Measurements from ENCODE around the gene MALRD1. TPM values are rescaled to one million over a fixed set of nuclear protein-coding genes. Genes with fewer than 3 reads are reported as not detected.

The MALRD1 gene
- total and polyA plus RNA-seq, 4 donors: 0.17 to 17.9 (median 4.1) TPM

DNA sequence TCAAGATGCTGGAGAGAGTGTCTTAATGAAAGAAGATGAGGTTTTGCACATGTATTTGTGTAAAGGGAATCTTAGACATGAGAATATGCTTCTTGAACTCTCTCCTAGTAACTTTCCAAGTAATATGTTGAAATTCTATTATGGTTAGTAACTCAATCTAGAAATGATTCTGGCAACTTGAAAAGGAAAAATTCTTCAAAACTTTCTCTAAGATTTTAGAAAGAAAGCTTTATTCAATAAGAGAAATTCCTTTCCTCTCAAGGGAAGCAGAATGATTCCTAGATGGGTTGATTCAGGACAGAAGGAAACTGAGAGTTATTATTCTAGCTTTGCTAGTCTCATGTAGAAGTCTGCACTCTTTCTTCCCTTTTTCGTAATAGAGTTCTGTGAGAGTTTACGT is 403.3 kb downstream of the MALRD1 start:
- H3K9ac ChIP-seq (ENCODE audit: insufficient read depth in 1 of 2, low read length in 2 of 2): no peak overlapping the region
- H3K27ac ChIP-seq (ENCODE audit: low read depth in 1 of 2, low read length in 1 of 2): no peak overlapping the region
- H3K36me3 ChIP-seq (ENCODE audit: control insufficient read depth in 4 of 4, insufficient read depth in 4 of 4, low read length in 4 of 4): no peaks in the 10 kb centered on the region
- H3K27me3 ChIP-seq (ENCODE audit: control insufficient read depth in 3 of 3, insufficient read depth in 3 of 3, low read length in 2 of 3): no peaks in the 10 kb centered on the region
- peaks cover 0 to 3% (median 0%) of the 10 kb centered on the region in 4 donors for H3K9me3 ChIP-seq (ENCODE audit: control insufficient read depth in 4 of 4, insufficient read depth in 3 of 4, low read length in 3 of 4)
- TF ChIP-seq CTCF (IDR thresholded peaks at IDR 0.05; ENCODE audit: control extremely low read depth, extremely low read depth): no peak
- H3K4me1 ChIP-seq (ENCODE audit: control insufficient read depth in 5 of 5, insufficient read depth in 5 of 5, low read length in 5 of 5): no peaks in the 10 kb centered on the region
- ATAC-seq (ENCODE audit: insufficient read depth, low FRiP score): no peak
- no peak overlapping the region for H3K4me3 ChIP-seq
- no peak for DNase-seq
- WGBS, 2 donors: 84 to 95% methylated on average over 2 of the region's 2 CpGs

- ATAC-seq (ENCODE audit: insufficient read depth, low FRiP score) (no peak), DNase-seq (no peak)
- no peaks in the 10 kb centered on the region for H3K36me3 ChIP-seq (ENCODE audit: control insufficient read depth in 4 of 4, insufficient read depth in 4 of 4, low read length in 4 of 4)
- no peak for TF ChIP-seq CTCF (IDR thresholded peaks at IDR 0.05; ENCODE audit: control extremely low read depth, extremely low read depth)
- H3K9me3 ChIP-seq (ENCODE audit: control insufficient read depth in 4 of 4, insufficient read depth in 3 of 4, low read length in 3 of 4): peaks cover 0 to 3% (median 0%) of the 10 kb centered on the region in 4 donors
- H3K9ac ChIP-seq (ENCODE audit: insufficient read depth in 1 of 2, low read length in 2 of 2): no peak overlapping the region
- no peak overlapping the region for H3K27ac ChIP-seq (ENCODE audit: low read depth in 1 of 2, low read length in 1 of 2)
- H3K27me3 ChIP-seq (ENCODE audit: control insufficient read depth in 3 of 3, insufficient read depth in 3 of 3, low read length in 2 of 3): no peaks in the 10 kb centered on the region
- H3K4me1 ChIP-seq (ENCODE audit: control insufficient read depth in 5 of 5, insufficient read depth in 5 of 5, low read length in 5 of 5): no peaks in the 10 kb centered on the region
- H3K4me3 ChIP-seq: no peak overlapping the region
These were observed 405.4 kb downstream of the MALRD1 start for GRCh38 chr10:19453967-19454366.

DNA sequence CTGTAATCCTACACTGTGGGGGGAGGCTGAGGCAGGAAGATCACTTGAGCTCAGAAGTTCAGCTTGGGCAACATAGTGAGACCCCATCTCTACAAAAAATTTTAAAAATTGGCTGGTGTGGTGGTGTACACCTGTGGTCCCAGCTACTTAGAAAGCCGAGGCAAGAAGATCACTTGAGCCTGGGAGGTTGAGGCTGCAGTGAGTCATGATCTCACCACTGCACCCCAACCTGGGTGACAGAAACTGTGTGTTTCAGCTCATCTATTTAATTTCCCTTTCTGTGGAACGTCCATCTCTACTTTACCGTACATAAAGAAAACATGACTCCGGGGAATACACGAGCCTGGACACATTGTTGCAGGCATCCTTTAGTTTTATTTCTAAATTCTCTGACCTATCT is 413.0 kb downstream of the MALRD1 start:
- 93 to 95% methylated on average over 5 of the region's 5 CpGs for WGBS, 2 donors
- Histone ChIP-seq H3K9me3 (ENCODE audit: control insufficient read depth in 4 of 4, insufficient read depth in 3 of 4, low read length in 3 of 4) (no peaks in the 10 kb centered on the region), H3K27me3 (ENCODE audit: control insufficient read depth in 3 of 3, insufficient read depth in 3 of 3, low read length in 2 of 3) (no peaks in the 10 kb centered on the region), H3K4me1 (ENCODE audit: control insufficient read depth in 5 of 5, insufficient read depth in 5 of 5, low read length in 5 of 5) (no peaks in the 10 kb centered on the region), H3K36me3 (ENCODE audit: control insufficient read depth in 4 of 4, insufficient read depth in 4 of 4, low read length in 4 of 4) (peaks cover 0 to 1% (median 0%) of the 10 kb centered on the region in 4 donors), H3K9ac (ENCODE audit: insufficient read depth in 1 of 2, low read length in 2 of 2) (no peak overlapping the region), H3K4me3 (no peak overlapping the region), H3K27ac (ENCODE audit: low read depth in 1 of 2, low read length in 1 of 2) (no peak overlapping the region)
- no peak for ATAC-seq (ENCODE audit: insufficient read depth, low FRiP score)
- no peak for DNase-seq
- no peak for TF ChIP-seq CTCF (IDR thresholded peaks at IDR 0.05; ENCODE audit: control extremely low read depth, extremely low read depth)

DNA sequence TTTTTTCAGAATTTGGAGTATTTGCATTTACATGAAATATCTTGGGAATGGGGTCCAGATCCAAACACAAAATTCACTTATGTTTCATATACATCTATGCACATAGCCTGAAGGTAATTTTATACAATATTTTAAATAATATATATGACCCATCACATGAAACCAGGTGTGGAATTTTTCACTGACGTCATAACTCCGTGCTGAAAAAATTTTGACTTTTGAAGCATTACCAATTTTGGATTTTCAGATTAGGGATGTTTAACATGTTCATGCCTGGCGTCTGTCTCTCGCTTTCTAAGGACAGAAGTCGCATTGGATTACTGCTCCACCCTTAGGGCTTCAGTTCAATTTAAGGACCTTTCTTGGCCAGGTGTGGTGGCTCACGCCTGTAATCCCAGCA is 418.1 kb downstream of the MALRD1 start:
- Histone ChIP-seq H3K4me3 (no peak overlapping the region), H3K9me3 (ENCODE audit: control insufficient read depth in 4 of 4, insufficient read depth in 3 of 4, low read length in 3 of 4) (no peaks in the 10 kb centered on the region), H3K4me1 (ENCODE audit: control insufficient read depth in 5 of 5, insufficient read depth in 5 of 5, low read length in 5 of 5) (no peaks in the 10 kb centered on the region), H3K9ac (ENCODE audit: insufficient read depth in 1 of 2, low read length in 2 of 2) (no peak overlapping the region), H3K27ac (ENCODE audit: low read depth in 1 of 2, low read length in 1 of 2) (no peak overlapping the region), H3K36me3 (ENCODE audit: control insufficient read depth in 4 of 4, insufficient read depth in 4 of 4, low read length in 4 of 4) (no peaks in the 10 kb centered on the region), H3K27me3 (ENCODE audit: control insufficient read depth in 3 of 3, insufficient read depth in 3 of 3, low read length in 2 of 3) (no peaks in the 10 kb centered on the region)
- TF ChIP-seq CTCF (IDR thresholded peaks at IDR 0.05; ENCODE audit: control extremely low read depth, extremely low read depth): no peak
- 98% methylated on average over 6 of the region's 6 CpGs for whole genome bisulfite sequencing, 2 donors
- ATAC-seq (ENCODE audit: insufficient read depth, low FRiP score) (no peak), DNase-seq (no peak)
